PC-3 (cell line): ENCODE measurements around the gene ZCCHC14. TPM values are rescaled to one million over a fixed set of nuclear protein-coding genes. Genes with fewer than 3 reads are reported as not detected.

Experiments
- ATAC-seq: fragments of 200-7000 bp; cut with Tn5 transposase; 2 replicates; pipeline ENCODE4 v1.9.1; 2020; ENCODE audit warnings: mild to moderate bottlenecking, moderate library complexity
- BruUV-seq: library from RNA; stranded (reverse); fragments of 400-500 nt; replicated peaks from 2 replicates; lab custom pipeline; 2021; lab: Mats Ljungman, UMichigan
- CTCF ChIA-PET: fragments of 300-600 bp; sonication (Branson Sonifier 250); formaldehyde crosslinking; loops from one replicate; lab custom pipeline; 2022; ENCODE audit warnings: antibody characterized with exemption; lab: Charles Lee
- POLR2A ChIA-PET: fragments of 300-600 bp; sonication (Branson Sonifier 250); formaldehyde crosslinking; loops from one replicate; lab custom pipeline; 2022; ENCODE audit warnings: antibody characterized with exemption; ENCODE audit not compliant: unreplicated experiment; lab: Charles Lee
- DNase-seq: peaks from one replicate; pipeline ENCODE4 v3.0.0-alpha.2; 2015
- H2AFZ ChIP-seq: fragments of 300-600 bp; sonication (generic); 2 replicates; pipeline ENCODE4 v1.6.0; 2016; ENCODE audit warnings: antibody characterized with exemption, low read length
- H3F3A ChIP-seq: fragments of 300-600 bp; sonication (generic); one replicate; pipeline ENCODE4 v1.6.0; 2017; ENCODE audit warnings: antibody characterized with exemption, low read length, control low read depth, mild to moderate bottlenecking; ENCODE audit not compliant: unreplicated experiment
- H3K27ac ChIP-seq: fragments of 300-600 bp; sonication (generic); 2 replicates; pipeline ENCODE4 v1.5.1; 2016; ENCODE audit warnings: mild to moderate bottlenecking, low read length
- H3K27me3 ChIP-seq: fragments of 300-600 bp; sonication (generic); 2 replicates; pipeline ENCODE4 v1.6.1; 2016; ENCODE audit warnings: low read length, mixed read lengths
- H3K36me3 ChIP-seq: fragments of 300-600 bp; sonication (generic); 2 replicates; pipeline ENCODE4 v1.6.1; 2016; ENCODE audit warnings: low read depth, mixed run types, low read length, mixed read lengths
- H3K4me1 ChIP-seq: fragments of 300-600 bp; sonication (generic); 2 replicates; pipeline ENCODE4 v1.5.1; 2016; ENCODE audit warnings: low read length; ENCODE audit not compliant: insufficient read depth
- H3K4me2 ChIP-seq: fragments of 300-600 bp; sonication (generic); 2 replicates; pipeline ENCODE4 v1.6.0; 2016; ENCODE audit warnings: low read length
- H3K4me3 ChIP-seq: fragments of 300-600 bp; sonication (generic); 2 replicates; pipeline ENCODE4 v1.5.1; 2016; ENCODE audit warnings: mild to moderate bottlenecking, low read length, mixed read lengths
- H3K79me2 ChIP-seq: fragments of 300-600 bp; sonication (generic); 2 replicates; pipeline ENCODE4 v1.6.1; 2017; ENCODE audit warnings: low read length, mixed read lengths
- H3K9ac ChIP-seq: fragments of 300-600 bp; sonication (generic); 2 replicates; pipeline ENCODE4 v1.6.0; 2016; ENCODE audit warnings: mild to moderate bottlenecking, low read length
- H3K9me2 ChIP-seq: fragments of 300-600 bp; sonication (generic); replicated peaks from 2 replicates; pipeline ENCODE4 v1.6.1; 2016; ENCODE audit warnings: mixed run types, low read length, mixed read lengths
- H3K9me3 ChIP-seq: fragments of 300-600 bp; sonication (generic); 2 replicates; pipeline ENCODE4 v1.6.1; 2016; ENCODE audit warnings: low read length, mixed read lengths
- H4K20me1 ChIP-seq: fragments of 300-600 bp; sonication (generic); 2 replicates; pipeline ENCODE4 v1.6.1; 2016; ENCODE audit warnings: low read length, mixed read lengths
- CTCF ChIP-seq: fragments of 300-600 bp; sonication (generic); conservative IDR thresholded peaks from 2 replicates; pipeline ENCODE4 v1.5.1; 2017; ENCODE audit warnings: antibody characterized with exemption, low read depth, mild to moderate bottlenecking, low read length
- EZH2 ChIP-seq: fragments of 300-600 bp; sonication (generic); IDR thresholded peaks from one replicate; pipeline ENCODE4 v1.6.1; 2017; ENCODE audit warnings: antibody characterized with exemption, mild to moderate bottlenecking, low read length; ENCODE audit not compliant: unreplicated experiment
- EZH2phosphoT487 ChIP-seq: fragments of 300-600 bp; sonication (generic); IDR thresholded peaks from 2 replicates; pipeline ENCODE4 v1.6.1; 2018; ENCODE audit warnings: mild to moderate bottlenecking, antibody characterized with exemption, low read length, borderline replicate concordance
- intact Hi-C: fragments of 100-400 bp; cut with micrococcal nuclease; formaldehyde crosslinking; loops from 2 replicates; pipeline ENCODE4 v1.9.0; 2023
- total RNA-seq: library from RNA; depleted of rRNA; stranded (reverse); fragments of >200 nt; gene quantifications from 2 replicates; pipeline ENCODE4 v1.2.3, GENCODE V29; 2014

Gene ZCCHC14
- total RNA-seq, 1 experiment from 2014 or later, result 5.3 TPM

- no peaks in the 10 kb centered on the region for H3F3A ChIP-seq
- no peak overlapping the region for H3K27ac ChIP-seq
- ATAC-seq (no peak), DNase-seq (no peak)
- H3K4me3 ChIP-seq, result no peak overlapping the region
- BruUV-seq, result no TSS peak
- H3K79me2 ChIP-seq, result no peaks in the 10 kb centered on the region
- ChIA-PET POLR2A (no interaction called here), CTCF (no interaction called here)
- TF ChIP-seq EZH2 (no peak), CTCF (peak; percentile 53)
- H3K9me3 ChIP-seq, result no peaks in the 10 kb centered on the region
- H3K9ac ChIP-seq, result no peak overlapping the region
- no peaks in the 10 kb centered on the region for H4K20me1 ChIP-seq
- no peak overlapping the region for H2AFZ ChIP-seq
- no peaks in the 10 kb centered on the region for H3K27me3 ChIP-seq
- H3K4me2 ChIP-seq, result no peak overlapping the region
- H3K4me1 ChIP-seq, result no peaks in the 10 kb centered on the region
- intact Hi-C loops, result no loop called here
- no peaks in the 10 kb centered on the region for H3K9me2 ChIP-seq
- H3K36me3 ChIP-seq, result no peaks in the 10 kb centered on the region
These were observed 72.5 kb downstream of the ZCCHC14 start for GRCh38 chr16:87420026-87421002.

GRCh38 chr16:87418644-87419043, 74.2 kb downstream of the ZCCHC14 start:
- DNase-seq, result peak; percentile 25
- Histone ChIP-seq H3K9me2 (no peaks in the 10 kb centered on the region), H3K4me3 (no peak overlapping the region), H3K9ac (no peak overlapping the region), H2AFZ (no peak overlapping the region), H3K79me2 (no peaks in the 10 kb centered on the region), H3K36me3 (no peaks in the 10 kb centered on the region), H3K4me2 (no peak overlapping the region), H3K27me3 (no peaks in the 10 kb centered on the region), H3K27ac (no peak overlapping the region), H3K9me3 (no peaks in the 10 kb centered on the region), H3F3A (no peaks in the 10 kb centered on the region), H3K4me1 (no peaks in the 10 kb centered on the region), H4K20me1 (no peaks in the 10 kb centered on the region)
- TF ChIP-seq EZH2phosphoT487 (no peak), EZH2 (no peak), CTCF (no peak)
- intact Hi-C loops, result loop anchor here (5.0 to 10.0 kb wide), 3 partner anchors 46 to 219 kb away; partner anchors contain the start of gene ZCCHC14
- CTCF ChIA-PET, result no interaction called here
- ATAC-seq, result peak; percentile 78
- BruUV-seq, result no TSS peak
- POLR2A ChIA-PET, result no interaction called here

- H3K4me3 ChIP-seq, result no peak overlapping the region
- DNase-seq (no peak), ATAC-seq (no peak)
- no peak overlapping the region for H3K27ac ChIP-seq
- H3K27me3 ChIP-seq, result no peaks in the 10 kb centered on the region
- no peaks in the 10 kb centered on the region for H4K20me1 ChIP-seq
- H3K9me3 ChIP-seq, result no peaks in the 10 kb centered on the region
- no peak for TF ChIP-seq CTCF
- no peak for TF ChIP-seq EZH2phosphoT487
- no peak for TF ChIP-seq EZH2
- H2AFZ ChIP-seq, result no peak overlapping the region
- H3K9ac ChIP-seq, result no peak overlapping the region
- POLR2A ChIA-PET, result no interaction called here
- no peaks in the 10 kb centered on the region for H3K36me3 ChIP-seq
- no peaks in the 10 kb centered on the region for H3K79me2 ChIP-seq
- intact Hi-C loops, result loop anchor here (5.0 to 10.0 kb wide), 3 partner anchors 47 to 219 kb away; partner anchors contain the start of gene ZCCHC14
- H3K4me1 ChIP-seq, result no peaks in the 10 kb centered on the region
- CTCF ChIA-PET, result no interaction called here
- H3K9me2 ChIP-seq, result no peaks in the 10 kb centered on the region
- BruUV-seq, result no TSS peak
- no peaks in the 10 kb centered on the region for H3F3A ChIP-seq
- H3K4me2 ChIP-seq, result no peak overlapping the region
These were observed 74.6 kb downstream of the ZCCHC14 start for GRCh38 chr16:87418216-87418615.
